Hepatocyte (in vitro differentiated cells): Measurements from ENCODE around the gene TCF7L1. TPM values are rescaled to one million over a fixed set of nuclear protein-coding genes. Genes with fewer than 3 reads are reported as not detected.

Experiments
- DNase-seq: peaks from one replicate; pipeline ENCODE4 v3.0.0-alpha.2; 2016; ENCODE audit warnings: low spot score
- H2AFZ ChIP-seq: fragments of 200-600 bp; sonication (generic); 2 replicates; pipeline ENCODE4 v1.6.0; 2016; ENCODE audit warnings: antibody characterized with exemption, mild to moderate bottlenecking
- H3K27ac ChIP-seq: fragments of 200-600 bp; sonication (generic); 2 replicates; pipeline ENCODE4 v1.5.1; 2016; ENCODE audit warnings: mild to moderate bottlenecking
- H3K27me3 ChIP-seq: fragments of 200-600 bp; sonication (generic); 2 replicates; pipeline ENCODE4 v1.6.1; 2016
- H3K36me3 ChIP-seq: fragments of 200-600 bp; sonication (generic); replicated peaks from 2 replicates; pipeline ENCODE4 v1.5.1; 2016; ENCODE audit warnings: low read depth; ENCODE audit not compliant: insufficient read depth
- H3K4me1 ChIP-seq: fragments of 200-600 bp; sonication (generic); 2 replicates; pipeline ENCODE4 v1.5.1; 2016; ENCODE audit warnings: mild to moderate bottlenecking, moderate library complexity; ENCODE audit not compliant: insufficient read depth
- H3K4me2 ChIP-seq: fragments of 200-600 bp; sonication (generic); 2 replicates; pipeline ENCODE4 v1.6.0; 2016
- H3K4me3 ChIP-seq: fragments of 200-600 bp; sonication (generic); 2 replicates; pipeline ENCODE4 v1.5.1; 2016; ENCODE audit warnings: mild to moderate bottlenecking
- H3K79me2 ChIP-seq: fragments of 200-600 bp; sonication (generic); 2 replicates; pipeline ENCODE4 v1.6.0; 2017; ENCODE audit warnings: mild to moderate bottlenecking
- H3K9me2 ChIP-seq: fragments of 200-600 bp; sonication (generic); replicated peaks from 2 replicates; pipeline ENCODE4 v1.6.0; 2017; ENCODE audit warnings: mild to moderate bottlenecking; ENCODE audit not compliant: insufficient read depth
- H3K9me3 ChIP-seq: fragments of 200-600 bp; sonication (generic); 2 replicates; pipeline ENCODE4 v1.5.1; 2016; ENCODE audit warnings: low read depth, mild to moderate bottlenecking
- H4K20me1 ChIP-seq: fragments of 200-600 bp; sonication (generic); 2 replicates; pipeline ENCODE4 v1.6.0; 2016; ENCODE audit warnings: mild to moderate bottlenecking; ENCODE audit not compliant: insufficient read depth, poor library complexity, severe bottlenecking
- CTCF ChIP-seq: fragments of 200-600 bp; sonication (generic); IDR thresholded peaks from 2 replicates; pipeline ENCODE4 v1.5.1; 2016; ENCODE audit warnings: antibody characterized with exemption, mild to moderate bottlenecking; ENCODE audit not compliant: poor library complexity
- EZH2 ChIP-seq: fragments of 200-600 bp; sonication (generic); IDR thresholded peaks from 2 replicates; pipeline ENCODE4 v1.6.1; 2016; ENCODE audit warnings: antibody characterized with exemption, mild to moderate bottlenecking, borderline replicate concordance
- EZH2phosphoT487 ChIP-seq: fragments of 200-600 bp; sonication (generic); IDR thresholded peaks from one replicate; pipeline ENCODE4 v1.6.1; 2018; ENCODE audit warnings: antibody characterized with exemption, mild to moderate bottlenecking, low read depth, moderate library complexity; ENCODE audit not compliant: unreplicated experiment, severe bottlenecking
- WGBS: methylation state at CpG from one replicate; pipeline ENCODE4 v1.1.6; 2016; ENCODE audit warnings: low lambda C conversion rate; ENCODE audit errors: missing lambda C conversion rate; 5-methylcytosine and 5-hydroxymethylcytosine counted together
- polyA plus RNA-seq: library from polyadenylated mRNA; unstranded; fragments of >200 nt; fragmentation: Nextera tagmentation; extraction: Ambion mirVana; gene quantifications from 2 replicates; pipeline ENCODE4 v1.2.1, GENCODE V29; 2016
- total RNA-seq: library from RNA; depleted of rRNA; stranded (reverse); fragments of >200 nt; gene quantifications from 2 replicates; pipeline ENCODE4 v1.2.3, GENCODE V29; 2014

The TCF7L1 gene, protein sequence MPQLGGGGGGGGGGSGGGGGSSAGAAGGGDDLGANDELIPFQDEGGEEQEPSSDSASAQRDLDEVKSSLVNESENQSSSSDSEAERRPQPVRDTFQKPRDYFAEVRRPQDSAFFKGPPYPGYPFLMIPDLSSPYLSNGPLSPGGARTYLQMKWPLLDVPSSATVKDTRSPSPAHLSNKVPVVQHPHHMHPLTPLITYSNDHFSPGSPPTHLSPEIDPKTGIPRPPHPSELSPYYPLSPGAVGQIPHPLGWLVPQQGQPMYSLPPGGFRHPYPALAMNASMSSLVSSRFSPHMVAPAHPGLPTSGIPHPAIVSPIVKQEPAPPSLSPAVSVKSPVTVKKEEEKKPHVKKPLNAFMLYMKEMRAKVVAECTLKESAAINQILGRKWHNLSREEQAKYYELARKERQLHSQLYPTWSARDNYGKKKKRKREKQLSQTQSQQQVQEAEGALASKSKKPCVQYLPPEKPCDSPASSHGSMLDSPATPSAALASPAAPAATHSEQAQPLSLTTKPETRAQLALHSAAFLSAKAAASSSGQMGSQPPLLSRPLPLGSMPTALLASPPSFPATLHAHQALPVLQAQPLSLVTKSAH
- total RNA-seq (3.7 and 4.5 TPM in 2 replicates), polyA plus RNA-seq (20.6 and 26.2 TPM in 2 replicates)

DNA sequence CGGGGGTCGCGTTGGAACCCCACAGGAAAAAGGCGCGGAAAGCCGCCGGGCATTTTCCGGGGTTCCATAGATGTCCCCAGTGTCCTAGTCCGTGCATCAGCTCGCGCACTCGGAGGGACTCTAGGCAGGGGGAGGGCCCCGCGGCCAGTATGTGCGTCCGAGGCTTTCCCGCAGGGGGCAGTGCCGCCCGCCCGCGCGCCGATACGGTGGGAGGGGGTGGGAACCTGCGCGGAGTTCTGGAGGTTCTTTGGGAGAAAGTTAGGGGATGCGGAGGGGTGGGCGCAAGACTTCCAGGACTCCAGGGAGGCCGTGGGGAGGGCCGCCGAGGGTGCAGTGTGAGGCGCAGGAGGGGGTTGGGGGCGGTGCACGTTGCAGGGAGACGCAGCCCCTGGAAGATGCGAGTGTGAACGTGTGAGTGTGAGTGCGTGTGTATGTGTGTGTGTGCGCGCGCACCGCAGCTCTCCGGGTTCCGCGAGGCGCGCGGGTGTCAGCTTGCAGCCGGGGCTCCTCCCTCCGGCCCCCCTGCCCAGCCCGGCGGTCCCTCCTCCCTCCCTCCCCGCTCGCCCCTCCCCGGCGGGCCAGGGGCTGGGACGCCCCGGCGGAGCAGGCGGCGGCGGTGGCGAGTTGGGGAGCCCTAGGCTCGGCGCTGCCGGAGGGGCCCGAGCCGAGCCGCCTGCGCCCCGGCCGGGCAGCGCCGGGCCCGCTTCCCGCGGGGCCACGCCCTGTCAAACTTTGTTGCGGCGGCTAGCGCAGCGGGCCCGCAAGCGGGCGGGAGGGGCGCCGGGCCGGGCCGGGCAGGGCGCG lies at the start of gene TCF7L1:
Gene TCF7L1, plus strand, starts transcription at position 559 of the 804 bp plus-strand sequence. CDS start 293 bp downstream, outside the sequence.
- H3K4me1 ChIP-seq: peaks cover 13% of the 10 kb centered on the region
- TF ChIP-seq EZH2phosphoT487: no peak
- peak; percentile 96 for TF ChIP-seq CTCF
- H3K9me2 ChIP-seq: no peaks in the 10 kb centered on the region
- H4K20me1 ChIP-seq: peaks cover 26% of the 10 kb centered on the region
- no peaks in the 10 kb centered on the region for H3K36me3 ChIP-seq
- H3K9me3 ChIP-seq: no peaks in the 10 kb centered on the region
- peak within 1 kb of the TSS; percentile 87 for H3K27ac ChIP-seq
- 2% methylated on average over 53 of the region's 91 CpGs for WGBS
- H3K4me3 ChIP-seq: peak within 1 kb of the TSS; percentile 95
- H3K27me3 ChIP-seq: no peaks in the 10 kb centered on the region
- H2AFZ ChIP-seq: peak within 1 kb of the TSS; percentile 95
- H3K4me2 ChIP-seq: peak within 1 kb of the TSS; percentile 95
- DNase-seq: peak; percentile 96
- H3K79me2 ChIP-seq: peaks cover 44% of the 10 kb centered on the region

GRCh38 chr2:85085563-85085962 lies 47.6 kb upstream of the TCF7L1 start:
- H2AFZ ChIP-seq: no peak overlapping the region
- no peak overlapping the region for H3K27ac ChIP-seq
- no peak for DNase-seq
- no peaks in the 10 kb centered on the region for H3K36me3 ChIP-seq
- no peaks in the 10 kb centered on the region for H3K4me1 ChIP-seq
- WGBS: 87% methylated on average over 3 of the region's 3 CpGs
- no peak for TF ChIP-seq EZH2phosphoT487
- H4K20me1 ChIP-seq: no peaks in the 10 kb centered on the region
- no peaks in the 10 kb centered on the region for H3K79me2 ChIP-seq
- H3K9me3 ChIP-seq: no peaks in the 10 kb centered on the region
- H3K4me2 ChIP-seq: no peak overlapping the region
- no peaks in the 10 kb centered on the region for H3K9me2 ChIP-seq
- H3K4me3 ChIP-seq: no peak overlapping the region
- H3K27me3 ChIP-seq: no peaks in the 10 kb centered on the region

- Histone ChIP-seq H4K20me1 (no peaks in the 10 kb centered on the region), H3K79me2 (no peaks in the 10 kb centered on the region), H3K4me2 (no peak overlapping the region), H3K9me2 (no peaks in the 10 kb centered on the region), H3K9me3 (no peaks in the 10 kb centered on the region), H2AFZ (no peak overlapping the region), H3K27ac (no peak overlapping the region), H3K36me3 (no peaks in the 10 kb centered on the region), H3K4me3 (no peak overlapping the region), H3K27me3 (no peaks in the 10 kb centered on the region), H3K4me1 (no peaks in the 10 kb centered on the region)
- no peak for DNase-seq
- TF ChIP-seq CTCF (no peak), EZH2phosphoT487 (no peak), EZH2 (no peak)
- 89% methylated on average over 5 of the region's 5 CpGs for WGBS
Measured at GRCh38 chr2:85087541-85087940, 45.7 kb upstream of the TCF7L1 start.
